ENCODE measurements around the gene MRPL32. TPM values are rescaled to one million over a fixed set of nuclear protein-coding genes. Genes with fewer than 3 reads are reported as not detected.
A peak's percentile ranks its signal among the peaks of the same experiment; 100 is the strongest.

Gene MRPL32
- total RNA-seq, 1 donor: 35.5 TPM

DNA sequence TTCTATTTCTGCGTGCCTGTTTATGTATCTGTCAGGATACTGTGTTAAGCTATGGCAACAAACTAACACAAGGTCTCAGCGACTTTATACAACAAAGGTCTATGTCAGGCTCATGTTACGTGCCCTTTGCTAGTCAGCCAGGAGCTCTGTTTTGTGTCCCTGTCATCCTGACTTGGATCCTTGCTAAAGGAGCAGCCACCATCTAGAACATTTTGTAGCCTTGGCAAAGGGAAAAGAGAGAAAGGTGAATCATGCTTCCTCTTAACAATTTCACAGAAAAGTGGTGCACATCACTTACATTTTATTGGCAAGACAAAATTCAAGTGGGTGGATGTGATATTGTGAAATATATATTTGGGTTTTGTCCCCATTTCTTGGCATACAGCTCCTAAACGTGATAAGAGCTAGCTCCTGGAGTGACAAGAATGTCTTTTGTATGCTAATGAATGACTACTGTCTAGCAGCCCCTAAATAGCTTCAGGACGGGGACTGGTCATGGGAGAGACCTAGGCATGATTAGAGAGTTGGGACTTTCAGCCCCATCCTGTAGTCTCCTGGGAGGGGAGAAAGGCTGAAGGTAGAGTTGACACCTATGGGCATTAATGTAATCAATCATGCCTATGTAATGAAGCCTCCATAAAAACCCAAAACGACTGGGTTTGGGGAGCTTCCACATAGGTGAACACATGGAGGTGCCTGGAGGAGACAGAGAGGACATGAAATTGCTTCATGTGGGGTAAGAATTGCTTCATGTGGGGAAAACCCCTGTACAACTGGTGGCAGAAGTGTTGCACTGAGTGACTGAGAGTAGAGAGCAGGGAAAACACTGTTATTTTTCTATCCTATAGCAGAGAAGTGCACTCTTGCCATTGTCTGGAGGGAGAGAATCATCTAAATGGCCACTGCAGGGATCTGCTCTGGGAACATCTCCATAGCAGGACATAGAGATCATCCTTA, 33.0 kb downstream of the MRPL32 start:
- H3K79me2 ChIP-seq (ENCODE audit: insufficient read depth, low read length): no peaks in the 10 kb centered on the region
- H3K4me1 ChIP-seq (ENCODE audit: insufficient read depth, low read length): peaks cover 3% of the 10 kb centered on the region
- no peaks in the 10 kb centered on the region for H3K9me3 ChIP-seq (ENCODE audit: low read depth, low read length)
- H3K4me2 ChIP-seq (ENCODE audit: insufficient read depth, low read length): no peak overlapping the region
- H4K20me1 ChIP-seq (ENCODE audit: insufficient read depth, low read length): no peaks in the 10 kb centered on the region
- H3K36me3 ChIP-seq (ENCODE audit: insufficient read depth, low read length): no peaks in the 10 kb centered on the region
- TF ChIP-seq CTCF (IDR thresholded peaks at IDR 0.05; ENCODE audit: extremely low read depth, low read depth, low read length): no peak
- no peak overlapping the region for H2AFZ ChIP-seq (ENCODE audit: low read length)
- H3K27ac ChIP-seq (ENCODE audit: low read depth, low read length): no peak overlapping the region
- H3K27me3 ChIP-seq (ENCODE audit: insufficient read depth, low read length): peaks cover 21% of the 10 kb centered on the region
- no peak overlapping the region for H3K4me3 ChIP-seq (ENCODE audit: insufficient read depth, low read length)
- no peak for DNase-seq (ENCODE audit: insufficient read length, low spot score, missing footprints)

- no peaks in the 10 kb centered on the region for H3K9me3 ChIP-seq (ENCODE audit: low read depth, low read length)
- no peak overlapping the region for H3K4me3 ChIP-seq (ENCODE audit: insufficient read depth, low read length)
- no peaks in the 10 kb centered on the region for H4K20me1 ChIP-seq (ENCODE audit: insufficient read depth, low read length)
- H3K4me1 ChIP-seq (ENCODE audit: insufficient read depth, low read length): peaks cover 6% of the 10 kb centered on the region
- DNase-seq (ENCODE audit: insufficient read length, low spot score, missing footprints): no peak
- no peak overlapping the region for H3K4me2 ChIP-seq (ENCODE audit: insufficient read depth, low read length)
- no peak for TF ChIP-seq CTCF (IDR thresholded peaks at IDR 0.05; ENCODE audit: extremely low read depth, low read depth, low read length)
- H3K27ac ChIP-seq (ENCODE audit: low read depth, low read length): no peak overlapping the region
- H2AFZ ChIP-seq (ENCODE audit: low read length): no peak overlapping the region
- no peaks in the 10 kb centered on the region for H3K36me3 ChIP-seq (ENCODE audit: insufficient read depth, low read length)
- peaks cover 14% of the 10 kb centered on the region for H3K27me3 ChIP-seq (ENCODE audit: insufficient read depth, low read length)
- no peaks in the 10 kb centered on the region for H3K79me2 ChIP-seq (ENCODE audit: insufficient read depth, low read length)
Observed at GRCh38 chr7:42967391-42967790, 35.2 kb downstream of the MRPL32 start.

DNA sequence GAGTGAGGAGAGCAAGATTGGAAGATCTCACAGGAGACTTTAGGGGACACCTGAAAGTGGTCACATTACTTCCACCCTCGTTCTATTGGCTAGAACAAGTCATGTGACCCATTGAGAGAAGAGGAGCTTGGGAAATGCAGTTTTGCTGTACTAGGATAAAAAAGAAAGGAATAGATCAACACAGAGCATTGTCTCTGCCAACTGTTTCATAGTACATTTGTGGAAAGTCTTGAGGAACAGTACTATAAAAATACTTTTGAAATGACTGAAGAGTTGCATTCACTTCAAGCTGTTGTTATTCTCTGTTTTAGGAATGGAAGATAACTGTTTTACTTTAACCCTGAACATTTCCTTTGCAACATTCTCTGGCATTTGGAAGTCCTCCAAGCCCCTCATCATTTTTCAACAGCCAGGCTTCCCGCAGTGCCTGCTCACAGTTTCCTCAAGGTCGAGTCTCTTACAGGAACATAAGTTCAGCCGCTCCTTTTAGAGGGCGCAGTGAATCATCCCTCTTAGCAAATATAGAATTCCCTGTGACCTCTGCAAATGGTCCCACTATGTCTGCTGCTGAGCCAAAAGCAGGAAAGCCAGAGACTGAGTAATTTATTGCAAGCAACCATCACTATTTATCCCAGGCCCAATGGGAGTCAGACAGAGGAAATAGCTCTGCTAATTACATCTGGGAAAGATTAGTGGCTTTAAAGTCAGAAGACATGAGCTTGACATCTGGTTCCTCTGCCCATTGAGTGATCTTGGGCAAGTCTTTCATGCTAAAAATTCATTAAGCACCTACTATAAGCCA, 40.7 kb downstream of the MRPL32 start:
- Histone ChIP-seq H2AFZ (ENCODE audit: low read length) (peak overlapping the region; percentile 88), H3K9me3 (ENCODE audit: low read depth, low read length) (no peaks in the 10 kb centered on the region), H3K27ac (ENCODE audit: low read depth, low read length) (peak overlapping the region; percentile 51), H3K4me3 (ENCODE audit: insufficient read depth, low read length) (peak overlapping the region; percentile 21), H3K4me1 (ENCODE audit: insufficient read depth, low read length) (peaks cover 15% of the 10 kb centered on the region), H3K79me2 (ENCODE audit: insufficient read depth, low read length) (no peaks in the 10 kb centered on the region), H3K27me3 (ENCODE audit: insufficient read depth, low read length) (no peaks in the 10 kb centered on the region), H4K20me1 (ENCODE audit: insufficient read depth, low read length) (no peaks in the 10 kb centered on the region), H3K36me3 (ENCODE audit: insufficient read depth, low read length) (no peaks in the 10 kb centered on the region), H3K4me2 (ENCODE audit: insufficient read depth, low read length) (peak overlapping the region; percentile 63)
- DNase-seq (ENCODE audit: insufficient read length, low spot score, missing footprints): peak; percentile 48
- no peak for TF ChIP-seq CTCF (IDR thresholded peaks at IDR 0.05; ENCODE audit: extremely low read depth, low read depth, low read length)

DNA sequence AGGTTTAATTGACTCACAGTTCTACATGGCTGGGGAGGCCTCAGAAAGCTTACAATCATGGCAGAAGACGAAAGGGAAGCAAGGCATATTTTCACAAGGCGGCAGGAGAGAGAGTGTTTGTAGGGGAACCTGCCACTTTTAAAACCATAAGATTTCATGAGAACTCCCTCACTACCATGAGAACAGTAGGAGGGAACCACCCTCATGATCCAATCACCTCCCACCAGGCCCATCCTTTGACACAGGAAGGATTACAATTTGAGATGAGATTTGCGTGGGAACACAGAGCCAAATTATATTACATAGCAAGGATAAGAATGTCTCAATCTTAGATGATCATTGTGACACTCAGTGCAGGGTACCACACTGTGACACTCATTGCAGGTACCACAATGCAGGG, 44.2 kb downstream of the MRPL32 start:
- H3K4me2 ChIP-seq (ENCODE audit: insufficient read depth, low read length): no peak overlapping the region
- H3K36me3 ChIP-seq (ENCODE audit: insufficient read depth, low read length): no peaks in the 10 kb centered on the region
- H3K4me3 ChIP-seq (ENCODE audit: insufficient read depth, low read length): no peak overlapping the region
- no peak for DNase-seq (ENCODE audit: insufficient read length, low spot score, missing footprints)
- peaks cover 15% of the 10 kb centered on the region for H3K4me1 ChIP-seq (ENCODE audit: insufficient read depth, low read length)
- TF ChIP-seq CTCF (IDR thresholded peaks at IDR 0.05; ENCODE audit: extremely low read depth, low read depth, low read length): no peak
- no peaks in the 10 kb centered on the region for H3K79me2 ChIP-seq (ENCODE audit: insufficient read depth, low read length)
- H3K27me3 ChIP-seq (ENCODE audit: insufficient read depth, low read length): no peaks in the 10 kb centered on the region
- no peaks in the 10 kb centered on the region for H4K20me1 ChIP-seq (ENCODE audit: insufficient read depth, low read length)
- no peak overlapping the region for H3K27ac ChIP-seq (ENCODE audit: low read depth, low read length)
- no peak overlapping the region for H2AFZ ChIP-seq (ENCODE audit: low read length)
- no peaks in the 10 kb centered on the region for H3K9me3 ChIP-seq (ENCODE audit: low read depth, low read length)
